Adrenal gland (tissue), 5 donors: ENCODE data around the gene SHANK3.

Experiments used
- POLR2A ChIP-seq, 2 donors: fragments of 450-650 bp; IDR thresholded peaks; one replicate each; pipeline ENCODE4 v1.6.1; 2017; ENCODE audit warnings: antibody characterized with exemption in 2 of 2, mild to moderate bottlenecking in 2 of 2, moderate library complexity in 1 of 2
- TF ChIP-seq, protein P1 (sequence below), 6 experiments: fragments of 450-650 bp in 4 of 6; fragments of 200-600 bp in 2 of 6; sonication (generic) in 1 of 6; IDR thresholded peaks; 1 replicate in 5 of 6; 2 replicates in 1 of 6; pipeline versions ENCODE4 v1.5.1 to v1.8.0; 2016 to 2021; ENCODE audit warnings: antibody characterized with exemption in 6 of 6, mild to moderate bottlenecking in 2 of 6, moderate library complexity in 1 of 6
- donor health status: DM: no; HTN: no; CAD: no.

DNA sequence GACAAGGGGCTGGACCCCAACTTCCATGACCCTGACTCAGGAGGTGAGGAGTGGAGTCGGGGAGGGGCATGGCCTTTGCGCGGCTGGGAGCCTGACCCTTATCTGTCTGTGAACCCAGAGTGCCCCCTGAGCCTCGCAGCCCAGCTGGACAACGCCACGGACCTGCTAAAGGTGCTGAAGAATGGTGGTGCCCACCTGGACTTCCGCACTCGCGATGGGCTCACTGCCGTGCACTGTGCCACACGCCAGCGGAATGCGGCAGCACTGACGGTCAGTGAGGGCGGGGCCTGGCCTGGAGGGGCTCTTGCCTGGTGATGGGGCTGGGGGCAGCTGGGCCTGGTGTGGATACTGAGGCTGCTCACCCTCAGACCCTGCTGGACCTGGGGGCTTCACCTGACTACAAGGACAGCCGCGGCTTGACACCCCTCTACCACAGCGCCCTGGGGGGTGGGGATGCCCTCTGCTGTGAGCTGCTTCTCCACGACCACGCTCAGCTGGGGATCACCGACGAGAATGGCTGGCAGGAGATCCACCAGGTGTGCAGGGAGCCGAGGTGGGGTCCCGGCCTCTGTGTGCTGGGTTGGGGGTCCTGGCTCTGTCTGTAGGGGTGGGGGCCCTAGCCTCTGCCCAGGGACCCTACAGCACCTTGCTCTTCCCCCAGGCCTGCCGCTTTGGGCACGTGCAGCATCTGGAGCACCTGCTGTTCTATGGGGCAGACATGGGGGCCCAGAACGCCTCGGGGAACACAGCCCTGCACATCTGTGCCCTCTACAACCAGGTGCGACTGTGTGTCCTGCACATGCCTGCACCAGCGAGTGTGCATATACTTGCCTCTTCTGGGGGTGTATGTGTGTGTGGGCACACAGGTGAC, 6.3 kb downstream of the SHANK3 start:
- TF ChIP-seq, protein P1, sequence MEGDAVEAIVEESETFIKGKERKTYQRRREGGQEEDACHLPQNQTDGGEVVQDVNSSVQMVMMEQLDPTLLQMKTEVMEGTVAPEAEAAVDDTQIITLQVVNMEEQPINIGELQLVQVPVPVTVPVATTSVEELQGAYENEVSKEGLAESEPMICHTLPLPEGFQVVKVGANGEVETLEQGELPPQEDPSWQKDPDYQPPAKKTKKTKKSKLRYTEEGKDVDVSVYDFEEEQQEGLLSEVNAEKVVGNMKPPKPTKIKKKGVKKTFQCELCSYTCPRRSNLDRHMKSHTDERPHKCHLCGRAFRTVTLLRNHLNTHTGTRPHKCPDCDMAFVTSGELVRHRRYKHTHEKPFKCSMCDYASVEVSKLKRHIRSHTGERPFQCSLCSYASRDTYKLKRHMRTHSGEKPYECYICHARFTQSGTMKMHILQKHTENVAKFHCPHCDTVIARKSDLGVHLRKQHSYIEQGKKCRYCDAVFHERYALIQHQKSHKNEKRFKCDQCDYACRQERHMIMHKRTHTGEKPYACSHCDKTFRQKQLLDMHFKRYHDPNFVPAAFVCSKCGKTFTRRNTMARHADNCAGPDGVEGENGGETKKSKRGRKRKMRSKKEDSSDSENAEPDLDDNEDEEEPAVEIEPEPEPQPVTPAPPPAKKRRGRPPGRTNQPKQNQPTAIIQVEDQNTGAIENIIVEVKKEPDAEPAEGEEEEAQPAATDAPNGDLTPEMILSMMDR (IDR thresholded peaks at IDR 0.05): no peak
- no peak for TF ChIP-seq POLR2A (IDR thresholded peaks at IDR 0.05)
